BLaER1 treated with 17β-estradiol and CSF1 and Interleukin-3, amounts not matched to agents 10 nM and 100 nM (cell line): ENCODE data around the gene CHCHD1.

Experiments
- H3K27ac ChIP-seq, 11 experiments: shearing (Covaris generic); formaldehyde crosslinking; 2 replicates each; pipeline ENCODE4 v1.8.1; 2022
- H3K27me3 ChIP-seq, 11 experiments: shearing (Covaris generic); formaldehyde crosslinking; 2 replicates each; pipeline ENCODE4 v1.8.1; 2022
- H3K36me3 ChIP-seq, 11 experiments: shearing (Covaris generic); formaldehyde crosslinking; 2 replicates each; pipeline ENCODE4 v1.8.1; 2022
- H3K4me1 ChIP-seq, 10 experiments: shearing (Covaris generic); formaldehyde crosslinking; 2 replicates each; pipeline ENCODE4 v1.8.1; 2022
- H3K4me2 ChIP-seq, 11 experiments: shearing (Covaris generic); formaldehyde crosslinking; 2 replicates each; pipeline ENCODE4 v1.8.1; 2022
- H3K4me3 ChIP-seq, 10 experiments: shearing (Covaris generic); formaldehyde crosslinking; 2 replicates each; pipeline ENCODE4 v1.8.1; 2022
- H3K9ac ChIP-seq, 11 experiments: shearing (Covaris generic); formaldehyde crosslinking; 2 replicates each; pipeline ENCODE4 v1.8.1; 2022
- H3K9me3 ChIP-seq, 11 experiments: shearing (Covaris generic); formaldehyde crosslinking; replicated peaks in 1 of 11; 2 replicates each; pipeline ENCODE4 v1.8.1; 2022
- H4K20me1 ChIP-seq, 11 experiments: shearing (Covaris generic); formaldehyde crosslinking; 2 replicates each; pipeline ENCODE4 v1.8.1; 2022
- Cebpa-rat ChIP-seq, 11 experiments: shearing (Covaris generic); IDR thresholded peaks; 2 replicates each; pipeline ENCODE4 v1.8.1; 2022

The CHCHD1 gene

DNA sequence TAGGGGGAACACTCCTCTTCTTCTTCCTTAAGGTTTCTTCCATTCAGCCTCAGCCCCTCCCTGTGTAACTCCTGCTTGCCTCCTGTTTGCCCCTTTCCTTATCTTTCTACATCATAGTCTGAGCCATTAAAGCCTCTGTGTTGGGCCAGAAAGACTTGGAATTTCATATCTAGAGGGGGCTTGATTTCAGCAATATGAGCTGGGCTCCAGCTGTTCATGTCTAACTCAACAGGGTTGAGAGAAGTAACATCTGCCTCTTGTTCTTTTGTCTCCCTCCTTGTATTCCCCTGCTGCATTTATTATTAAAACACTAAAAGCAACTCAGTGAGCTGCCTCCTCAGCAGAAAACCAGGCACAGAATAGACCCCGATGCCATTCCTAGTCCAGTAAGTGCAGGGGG is 20.1 kb upstream of the CHCHD1 start:
- Histone ChIP-seq H3K4me2 (no peak overlapping the region), H3K27ac (no peak overlapping the region), H3K4me3 (no peak overlapping the region), H4K20me1 (peaks cover 16 to 76% (median 58%) of the 10 kb centered on the region in 11 experiments; a peak in 20 of 22 replicates), H3K9ac (no peak overlapping the region), H3K9me3 (no peaks in the 10 kb centered on the region), H3K36me3 (peaks cover 91 to 100% (median 97%) of the 10 kb centered on the region in 11 experiments), H3K4me1 (peaks cover 0 to 8% (median under 1%) of the 10 kb centered on the region in 10 experiments; a peak in 4 of 20 replicates), H3K27me3 (no peaks in the 10 kb centered on the region)
- TF ChIP-seq Cebpa-rat (IDR thresholded peaks at IDR 0.05) = no peak

- no peak for TF ChIP-seq Cebpa-rat (IDR thresholded peaks at IDR 0.05)
- peaks cover 92 to 100% (median 98%) of the 10 kb centered on the region in 11 experiments for H3K36me3 ChIP-seq
- peaks cover 2 to 17% (median 8%) of the 10 kb centered on the region in 10 experiments; a peak in 19 of 20 replicates for H3K4me1 ChIP-seq
- H3K27ac ChIP-seq = no peak overlapping the region
- no peak overlapping the region for H3K9ac ChIP-seq
- H3K4me3 ChIP-seq = no peak overlapping the region
- H3K9me3 ChIP-seq = no peaks in the 10 kb centered on the region
- no peak overlapping the region for H3K4me2 ChIP-seq
- H4K20me1 ChIP-seq = peaks cover 16 to 66% (median 50%) of the 10 kb centered on the region in 11 experiments; a peak in 20 of 22 replicates
- no peaks in the 10 kb centered on the region for H3K27me3 ChIP-seq
Measured at GRCh38 chr10:73762915-73763314, 18.9 kb upstream of the CHCHD1 start.

GRCh38 chr10:73763343-73763742 is 18.5 kb upstream of the CHCHD1 start:
- no peak overlapping the region for H3K4me2 ChIP-seq
- H4K20me1 ChIP-seq = peaks cover 16 to 65% (median 52%) of the 10 kb centered on the region in 11 experiments; a peak in 20 of 22 replicates
- peaks cover 96 to 100% (median 99%) of the 10 kb centered on the region in 11 experiments for H3K36me3 ChIP-seq
- H3K9me3 ChIP-seq = no peaks in the 10 kb centered on the region
- no peaks in the 10 kb centered on the region for H3K27me3 ChIP-seq
- H3K4me1 ChIP-seq = peaks cover 7 to 22% (median 12%) of the 10 kb centered on the region in 10 experiments; a peak in 19 of 20 replicates
- H3K4me3 ChIP-seq = no peak overlapping the region
- TF ChIP-seq Cebpa-rat (IDR thresholded peaks at IDR 0.05) = no peak
- no peak overlapping the region for H3K27ac ChIP-seq
- no peak overlapping the region for H3K9ac ChIP-seq

DNA sequence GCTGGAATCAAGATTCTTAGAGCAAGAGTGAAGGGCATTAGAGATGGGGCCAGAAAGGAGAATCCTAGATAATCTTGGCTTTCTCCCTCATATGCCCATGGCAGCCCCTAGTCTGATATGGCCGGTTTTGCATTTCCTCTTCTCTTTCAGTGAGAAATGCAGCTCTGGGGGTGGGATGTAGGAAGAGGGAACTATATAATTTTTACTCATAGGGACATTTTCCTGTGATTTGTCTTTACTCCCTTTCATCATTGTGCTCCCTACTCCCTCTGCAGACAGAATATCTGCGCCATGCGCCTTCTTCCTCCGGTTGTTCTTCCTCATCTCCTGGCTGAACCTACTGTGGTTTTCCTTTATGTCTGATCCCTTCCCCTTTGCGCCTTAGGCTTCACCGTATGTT is 16.8 kb upstream of the CHCHD1 start:
- H3K4me2 ChIP-seq = no peak overlapping the region
- H3K27me3 ChIP-seq = no peaks in the 10 kb centered on the region
- no peak overlapping the region for H3K27ac ChIP-seq
- peaks cover 14 to 58% (median 46%) of the 10 kb centered on the region in 11 experiments; a peak in 19 of 22 replicates for H4K20me1 ChIP-seq
- peaks cover 93 to 100% (median 97%) of the 10 kb centered on the region in 11 experiments for H3K36me3 ChIP-seq
- TF ChIP-seq Cebpa-rat (IDR thresholded peaks at IDR 0.05) = no peak
- no peak overlapping the region for H3K4me3 ChIP-seq
- peaks cover 21 to 34% (median 24%) of the 10 kb centered on the region in 10 experiments for H3K4me1 ChIP-seq
- H3K9ac ChIP-seq = no peak overlapping the region
- no peaks in the 10 kb centered on the region for H3K9me3 ChIP-seq

DNA sequence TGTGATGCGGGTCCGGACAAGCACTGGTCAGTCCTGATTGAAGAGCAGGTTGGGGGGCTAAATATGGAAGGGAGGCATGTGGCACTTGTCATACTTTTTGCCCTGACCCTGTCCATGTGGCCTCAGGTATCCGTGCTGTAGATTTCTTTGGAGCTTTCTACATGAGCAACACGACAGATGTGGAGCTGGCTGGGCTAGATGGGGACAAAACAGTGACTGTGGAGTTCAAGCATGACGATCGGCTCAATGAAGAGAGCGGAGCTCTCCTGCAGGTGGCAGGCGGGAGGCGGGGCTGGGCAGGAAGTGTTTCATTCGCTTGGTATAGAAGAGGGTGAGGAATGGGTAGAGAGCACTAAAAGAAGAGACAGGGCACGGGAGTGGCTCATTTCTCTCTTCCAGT is 13.0 kb upstream of the CHCHD1 start:
- Histone ChIP-seq H4K20me1 (peaks cover 5 to 40% (median 18%) of the 10 kb centered on the region in 11 experiments; a peak in 19 of 22 replicates), H3K4me3 (no peak overlapping the region), H3K27ac (peak overlapping the region in 7 of 11 experiments; percentile 3 to 28 (median 22); a peak in 5 of 22 replicates), H3K27me3 (no peaks in the 10 kb centered on the region), H3K4me2 (peak overlapping the region in 10 of 11 experiments; percentile 18 to 75 (median 62); a peak in 20 of 22 replicates), H3K9ac (0 out of 22 replicates have a peak overlapping the region, but pooled peaks of 3 of the 11 experiments have one; percentile 3 to 30 (median 5)), H3K4me1 (peaks cover 33 to 58% (median 45%) of the 10 kb centered on the region in 10 experiments), H3K36me3 (peaks cover 72 to 84% (median 76%) of the 10 kb centered on the region in 11 experiments), H3K9me3 (no peaks in the 10 kb centered on the region)
- no peak for TF ChIP-seq Cebpa-rat (IDR thresholded peaks at IDR 0.05)

GRCh38 chr10:73769396-73769795 is 12.5 kb upstream of the CHCHD1 start:
- Histone ChIP-seq H4K20me1 (peaks cover 10 to 45% (median 23%) of the 10 kb centered on the region in 11 experiments; a peak in 19 of 22 replicates), H3K4me3 (no peak overlapping the region), H3K4me1 (peaks cover 38 to 63% (median 50%) of the 10 kb centered on the region in 10 experiments), H3K9ac (0 out of 22 replicates have a peak overlapping the region, but pooled peaks of 3 of the 11 experiments have one; percentile 3 to 30 (median 5)), H3K27me3 (no peaks in the 10 kb centered on the region), H3K9me3 (no peaks in the 10 kb centered on the region), H3K4me2 (peak overlapping the region in 8 of 11 experiments; percentile 49 to 75 (median 64); a peak in 15 of 22 replicates), H3K36me3 (peaks cover 67 to 84% (median 70%) of the 10 kb centered on the region in 11 experiments), H3K27ac (peak overlapping the region in 1 of 11 experiments; percentile 4; a peak in 1 of 22 replicates)
- TF ChIP-seq Cebpa-rat (IDR thresholded peaks at IDR 0.05) = no peak

DNA sequence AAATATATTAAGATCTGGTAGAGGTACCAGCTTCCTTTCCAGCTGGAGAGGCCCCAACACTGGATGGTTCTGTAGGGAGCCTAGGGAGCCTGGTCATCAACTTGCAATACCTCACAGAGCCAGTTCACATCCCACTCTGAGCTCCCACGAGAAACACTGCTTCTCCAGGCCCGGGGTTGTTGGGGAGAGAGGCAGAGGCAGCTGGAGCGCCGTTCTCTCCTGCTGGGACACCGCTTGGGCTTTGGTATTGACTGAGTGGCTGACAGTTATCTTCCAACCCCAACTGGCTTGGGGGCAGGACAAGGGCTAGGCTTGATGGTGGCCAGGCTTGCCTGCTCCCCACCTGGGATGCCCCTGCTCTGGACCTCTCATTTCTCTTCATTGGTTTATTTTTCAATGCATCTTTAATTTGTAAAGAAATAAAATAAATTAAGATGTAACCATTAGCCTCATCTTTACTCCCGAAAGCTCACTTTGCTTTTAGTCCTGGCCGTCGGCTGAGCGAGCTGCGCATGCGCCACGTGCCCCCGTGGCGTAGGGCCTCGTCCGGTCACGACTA is 10.0 kb upstream of the CHCHD1 start:
- H3K4me1 ChIP-seq = peaks cover 62 to 81% (median 72%) of the 10 kb centered on the region in 10 experiments
- H3K9ac ChIP-seq = peak overlapping the region; percentile 77 to 94 (median 86)
- no peaks in the 10 kb centered on the region for H3K27me3 ChIP-seq
- H3K9me3 ChIP-seq = no peaks in the 10 kb centered on the region
- peaks cover 61 to 82% (median 65%) of the 10 kb centered on the region in 11 experiments for H3K36me3 ChIP-seq
- TF ChIP-seq Cebpa-rat (IDR thresholded peaks at IDR 0.05) = no peak
- peak overlapping the region; percentile 90 to 100 (median 98) for H3K4me2 ChIP-seq
- H4K20me1 ChIP-seq = peaks cover 23 to 57% (median 42%) of the 10 kb centered on the region in 11 experiments; a peak in 21 of 22 replicates
- H3K27ac ChIP-seq = peak overlapping the region; percentile 80 to 96 (median 84)
- peak overlapping the region; percentile 73 to 94 (median 84) for H3K4me3 ChIP-seq

GRCh38 chr10:73772281-73773151 is 9.3 kb upstream of the CHCHD1 start:
- Histone ChIP-seq H3K4me1 (peaks cover 62 to 83% (median 76%) of the 10 kb centered on the region in 10 experiments), H3K27me3 (no peaks in the 10 kb centered on the region), H3K9ac (peak overlapping the region; percentile 77 to 94 (median 86)), H3K9me3 (no peaks in the 10 kb centered on the region), H3K36me3 (peaks cover 59 to 82% (median 64%) of the 10 kb centered on the region in 11 experiments), H3K27ac (peak overlapping the region; percentile 80 to 96 (median 84)), H4K20me1 (peaks cover 23 to 64% (median 43%) of the 10 kb centered on the region in 11 experiments; a peak in 21 of 22 replicates), H3K4me3 (peak overlapping the region; percentile 73 to 94 (median 84)), H3K4me2 (peak overlapping the region; percentile 90 to 100 (median 98))
- TF ChIP-seq Cebpa-rat (IDR thresholded peaks at IDR 0.05) = no peak
